ENCODE results near the gene CNTN1. TPM values are rescaled to one million over a fixed set of nuclear protein-coding genes. Genes with fewer than 3 reads are reported as not detected.

The CNTN1 gene
- total and polyA plus RNA-seq, 2 of the 8 experiments (the other 6 are each of a cell fraction or from before 2014, with no cell fraction given): 7.2 to 21.8 TPM

DNA sequence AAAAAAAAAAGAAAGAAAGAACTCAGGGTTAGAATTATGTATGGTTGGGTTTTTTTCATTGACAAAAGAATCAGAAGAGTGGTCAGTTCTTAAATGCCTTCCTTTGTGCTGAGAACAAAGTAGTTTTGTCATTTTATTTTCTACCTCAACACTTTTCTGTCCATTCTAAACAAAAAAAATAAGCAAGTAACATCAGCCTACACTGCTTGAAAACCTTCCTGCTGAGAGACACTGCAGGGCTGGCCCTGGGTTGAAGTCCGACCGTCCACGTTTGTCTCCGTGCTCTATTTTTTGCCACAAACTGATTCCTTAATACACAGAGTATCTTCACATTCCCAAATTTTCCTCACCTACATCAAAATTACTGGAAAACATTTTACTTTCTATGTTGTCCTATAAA lies 284.3 kb downstream of the CNTN1 start:
- Histone ChIP-seq H3K18ac (ENCODE audit: extremely low read depth, low read length) (no peak overlapping the region), H3K23me2 (ENCODE audit: low read depth, low read length) (no peaks in the 10 kb centered on the region), H3K9me3 (ENCODE audit: insufficient read depth in 2 of 2, low read depth in 1 of 2, low read length in 1 of 2) (no peaks in the 10 kb centered on the region), H3K4me2 (ENCODE audit: insufficient read depth in 1 of 2, low read depth in 2 of 2, low read length in 2 of 2) (no peak overlapping the region), H3K27me3 (replicated peaks in 1 of 4; ENCODE audit: control insufficient read depth in 3 of 4, extremely low read depth in 1 of 4, insufficient read depth in 3 of 4, low read length in 3 of 4) (peaks cover 0 to 1% (median 0%) of the 10 kb centered on the region in 4 experiments; a peak in 1 of 7 replicates), H2BK15ac (ENCODE audit: low read length) (no peak overlapping the region), H3K27ac (ENCODE audit: low read depth, low read length) (no peak overlapping the region), H2BK12ac (ENCODE audit: low read depth, low read length) (no peak overlapping the region), H3K4me1 (replicated peaks in 1 of 4; ENCODE audit: control insufficient read depth in 3 of 4, insufficient read depth in 4 of 4, low read length in 3 of 4) (no peaks in the 10 kb centered on the region; a peak in 1 of 7 replicates), H2AFZ (ENCODE audit: low read length) (no peak overlapping the region), H3K36me3 (ENCODE audit: control insufficient read depth in 2 of 4, insufficient read depth in 4 of 4, low read length in 3 of 4) (no peaks in the 10 kb centered on the region), H2BK120ac (replicated peaks; ENCODE audit: low read depth, low read length) (no peak overlapping the region), H3K14ac (ENCODE audit: insufficient read length) (no peak overlapping the region), H3K79me2 (ENCODE audit: control insufficient read depth in 1 of 2, insufficient read depth in 2 of 2, low read length in 2 of 2) (no peaks in the 10 kb centered on the region), H3K4ac (replicated peaks; ENCODE audit: insufficient read length, low read depth, low read length) (no peak overlapping the region), H3K79me1 (ENCODE audit: low read depth, low read length) (no peaks in the 10 kb centered on the region), H4K8ac (ENCODE audit: extremely low read depth, insufficient read depth, low read length) (no peak overlapping the region), H2BK5ac (ENCODE audit: low read depth, low read length) (no peak overlapping the region), H2BK20ac (ENCODE audit: low read length) (no peak overlapping the region), H4K20me1 (replicated peaks in 1 of 2; ENCODE audit: control insufficient read depth in 1 of 2, insufficient read depth in 2 of 2, low read length in 2 of 2) (no peaks in the 10 kb centered on the region), H4K91ac (replicated peaks; ENCODE audit: insufficient read length, low read length) (no peak overlapping the region), H3K9ac (replicated peaks in 1 of 4; ENCODE audit: extremely low read depth in 1 of 4, low read depth in 3 of 4, low read length in 3 of 4) (no peak overlapping the region), H3K4me3 (ENCODE audit: extremely low read depth in 1 of 4, insufficient read depth in 2 of 4, low read depth in 3 of 4, low read length in 4 of 4) (no peak overlapping the region), H3K23ac (ENCODE audit: insufficient read length) (no peak overlapping the region), H3K56ac (replicated peaks; ENCODE audit: insufficient read length, low read depth, low read length) (no peak overlapping the region), H4K5ac (ENCODE audit: insufficient read length, low read depth, low read length) (no peak overlapping the region), H2AK5ac (ENCODE audit: low read depth, low read length) (no peak overlapping the region)
- WGBS, 2 experiments (ENCODE audit: extremely low coverage in 1 of 2, insufficient coverage in 1 of 2, insufficient read length in 1 of 2, insufficient replicate concordance in 2 of 2, low coverage in 1 of 2, low lambda C conversion rate in 2 of 2, missing lambda C conversion rate in 1 of 2): 88% methylated on average over 4 of the region's 4 CpGs; no CpG with 5 or more reads in 1 of the 2 experiments
- CTCF ChIA-PET (ENCODE audit: partially characterized antibody): no interaction called here
- TF ChIP-seq RXRA (IDR thresholded peaks at IDR 0.05; ENCODE audit: insufficient read depth, low read depth, low read length) (no peak), SIX5 (IDR thresholded peaks at IDR 0.05; ENCODE audit: low read depth, low read length) (no peak), NANOG (IDR thresholded peaks at IDR 0.05; ENCODE audit: insufficient read depth, low read depth, low read length, poor library complexity, severe bottlenecking) (no peak), RNF2 (IDR thresholded peaks at IDR 0.05; ENCODE audit: borderline replicate concordance, low read depth, low read length, missing control alignments, poor library complexity, severe bottlenecking) (no peak), HDAC6 (IDR thresholded peaks at IDR 0.05; ENCODE audit: low read depth, low read length) (no peak), KDM5A (IDR thresholded peaks at IDR 0.05; ENCODE audit: low read length) (no peak)
- TF ChIP-seq, protein P1, sequence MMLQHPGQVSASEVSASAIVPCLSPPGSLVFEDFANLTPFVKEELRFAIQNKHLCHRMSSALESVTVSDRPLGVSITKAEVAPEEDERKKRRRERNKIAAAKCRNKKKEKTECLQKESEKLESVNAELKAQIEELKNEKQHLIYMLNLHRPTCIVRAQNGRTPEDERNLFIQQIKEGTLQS (IDR thresholded peaks at IDR 0.05; ENCODE audit: insufficient read depth, low read depth, low read length): no peak
- FAIRE-seq (no peak), DNase-seq (ENCODE audit: low read depth in 1 of 2, low spot score in 2 of 2) (no peak)
- POLR2A ChIA-PET (ENCODE audit: partially characterized antibody): no interaction called here

Measured in H1 (cell line).